ENCODE results near the gene CAMK1D.
"Not testable (repeated sequence)": the region's sequence is repeated elsewhere in the genome, so short reads cannot be mapped to it uniquely, and the experiment has no call there.

CAMK1D gene

DNA sequence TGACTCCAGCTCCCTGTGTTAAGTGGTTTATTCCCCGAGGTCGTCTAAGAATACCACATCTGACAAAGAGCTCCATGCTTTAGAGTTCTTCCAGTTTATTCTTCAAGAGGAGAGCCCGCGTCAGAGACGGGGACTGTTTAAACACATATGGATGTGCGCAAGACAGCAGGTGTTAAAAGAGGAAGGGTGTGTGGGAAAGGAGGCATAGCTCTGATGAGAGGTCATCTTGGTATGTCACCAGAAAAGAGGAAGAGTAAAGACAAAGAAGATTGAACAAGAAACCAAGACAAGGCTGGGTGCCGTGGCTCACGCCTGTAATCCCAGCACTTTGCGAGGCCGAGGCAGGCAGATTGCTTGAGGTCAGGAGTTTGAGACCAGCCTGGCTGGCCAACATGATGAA is 393.4 kb downstream of the CAMK1D start:
- no peak for DNase-seq

DNA sequence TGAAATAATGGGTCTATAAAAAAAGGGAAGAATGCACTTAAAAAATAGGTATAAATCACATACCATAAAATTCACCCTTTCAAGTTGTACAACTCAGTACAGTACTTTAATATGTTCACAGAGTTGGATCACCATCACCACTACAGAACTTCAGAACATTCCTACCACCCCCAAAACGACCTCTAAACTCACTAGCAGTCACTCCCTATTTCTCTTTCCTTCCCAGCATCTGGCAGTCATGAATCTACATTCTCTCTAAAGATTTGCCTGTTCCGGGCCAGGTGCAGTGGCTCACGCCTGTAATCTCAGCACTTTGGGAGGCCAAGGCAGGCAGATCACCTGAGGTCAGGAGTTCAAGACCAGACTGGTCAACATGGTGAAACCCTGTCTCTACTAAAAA is 394.1 kb downstream of the CAMK1D start:
- DNase-seq = not testable (repeated sequence)

DNA sequence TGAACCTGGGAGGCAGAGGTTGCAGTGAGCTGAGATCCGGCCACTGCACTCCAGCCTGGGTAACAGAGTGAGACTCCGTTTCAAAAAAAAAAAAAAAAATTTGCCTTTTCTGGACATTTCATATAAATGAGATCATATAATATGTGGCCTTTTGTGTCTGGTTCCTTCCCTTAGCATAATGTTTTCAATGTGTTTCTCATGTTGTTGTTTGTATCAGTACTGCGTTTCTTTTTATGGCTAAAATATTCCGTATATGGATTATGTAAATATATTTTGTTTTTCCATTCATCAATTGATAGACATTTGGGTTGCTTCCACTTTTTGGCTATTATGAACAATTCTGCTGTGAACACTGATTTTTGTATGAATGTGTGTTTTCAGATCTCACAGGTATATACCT is 394.6 kb downstream of the CAMK1D start:
- no peak for DNase-seq

DNA sequence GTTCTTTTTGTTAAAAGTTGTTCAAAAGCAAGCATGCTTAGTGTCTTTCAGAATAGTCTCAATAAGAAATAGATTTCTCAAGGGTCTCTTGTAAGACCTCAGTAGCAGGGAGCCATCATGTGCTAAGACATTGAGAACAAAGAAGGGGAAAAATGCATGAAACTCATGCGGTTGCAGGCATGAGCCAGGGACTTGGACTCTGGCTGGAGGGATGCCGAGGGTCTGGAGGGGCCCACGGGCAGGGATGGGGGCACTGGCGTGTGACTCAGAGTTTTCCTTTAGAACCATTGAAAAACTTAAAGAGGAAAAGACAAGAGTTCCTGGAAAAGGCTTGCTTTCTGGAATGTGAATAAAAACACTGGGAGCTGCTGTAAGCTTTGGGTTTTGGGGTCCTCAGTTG is 398.8 kb downstream of the CAMK1D start:
- DNase-seq = no peak

DNA sequence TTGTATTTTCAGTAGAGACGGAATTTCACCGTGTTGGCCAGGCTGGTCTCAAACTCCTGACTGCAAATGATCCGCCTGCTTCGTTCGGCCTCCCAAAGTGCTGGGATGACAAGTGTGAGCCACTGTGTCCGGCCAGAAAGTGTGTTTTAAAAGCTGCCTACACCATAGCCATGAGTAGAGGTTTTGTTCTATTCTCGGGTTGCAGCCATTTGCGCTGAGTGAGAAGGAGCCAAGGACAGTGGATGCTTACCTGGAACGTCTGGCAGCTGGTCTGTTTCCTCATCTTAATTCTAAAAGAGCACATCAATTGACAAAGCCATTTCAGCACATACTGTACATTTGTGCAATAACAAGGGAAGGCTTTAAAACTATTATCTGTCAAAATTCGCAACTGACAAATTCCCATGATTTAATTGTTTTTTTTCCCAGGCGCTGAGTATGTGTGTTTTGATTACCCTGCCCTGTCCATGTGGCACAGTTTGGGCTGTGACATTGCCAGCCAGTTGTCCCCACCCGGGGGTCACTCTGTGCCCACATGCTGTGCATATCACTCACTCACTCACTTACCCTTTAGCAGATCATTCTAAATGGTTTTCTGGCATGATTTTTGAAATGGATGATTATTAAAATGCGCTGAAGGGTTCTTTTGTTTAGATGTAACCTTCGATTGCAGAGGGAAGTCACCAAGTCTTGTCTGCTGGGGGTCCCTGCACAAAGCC is 400.6 kb downstream of the CAMK1D start:
- no peak for DNase-seq

DNA sequence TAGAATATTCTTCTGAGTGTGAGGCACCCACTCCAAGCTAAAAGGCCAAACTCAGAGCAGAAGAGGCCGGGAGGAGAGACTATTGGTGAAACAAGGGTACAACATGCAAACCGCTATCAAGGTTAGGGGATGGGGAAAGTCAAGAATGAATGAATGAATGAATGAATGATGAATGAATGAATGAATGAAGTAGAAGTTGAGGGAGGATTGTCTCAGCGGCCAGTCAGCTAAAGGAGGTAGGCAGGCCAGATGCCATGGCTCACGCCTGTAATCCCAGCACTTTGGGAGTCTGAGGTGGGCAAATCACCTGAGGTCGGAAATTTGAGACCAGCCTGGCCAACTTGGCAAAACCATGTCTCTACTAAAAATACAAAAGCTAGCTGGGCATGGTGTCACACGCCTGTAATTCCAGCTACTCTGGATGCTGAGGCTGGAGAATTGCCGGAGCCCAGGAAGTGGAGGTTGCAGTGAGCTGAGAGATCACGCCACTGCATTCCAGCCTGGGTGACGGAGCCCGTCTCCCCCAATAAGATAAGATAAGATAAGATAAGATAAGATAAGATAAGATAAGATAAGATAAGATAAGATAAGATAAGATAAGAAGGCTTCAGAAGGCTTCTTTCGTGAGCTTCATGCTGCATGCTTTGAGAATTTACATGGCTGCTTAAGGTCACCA is 401.3 kb downstream of the CAMK1D start:
- DNase-seq = no peak

DNA sequence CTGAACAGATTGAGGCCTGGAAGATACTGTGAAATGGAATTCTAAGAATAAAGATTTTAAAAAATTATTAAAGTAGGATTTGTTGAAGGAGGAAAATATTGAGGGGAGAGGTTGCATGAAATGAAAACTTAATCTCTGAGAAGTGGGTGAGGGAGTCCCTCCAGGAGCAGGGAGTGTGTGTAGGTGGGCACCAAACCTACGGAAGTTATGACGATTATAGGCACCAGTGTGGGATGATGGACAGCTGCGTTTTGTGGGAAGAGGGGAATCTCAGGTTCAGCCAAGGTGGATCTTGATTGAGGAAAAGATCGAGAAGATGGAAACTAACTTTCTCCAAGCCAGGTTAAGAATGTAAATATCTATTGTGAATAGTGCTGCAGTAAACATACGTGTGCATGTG is 405.7 kb downstream of the CAMK1D start:
- DNase-seq = no peak

DNA sequence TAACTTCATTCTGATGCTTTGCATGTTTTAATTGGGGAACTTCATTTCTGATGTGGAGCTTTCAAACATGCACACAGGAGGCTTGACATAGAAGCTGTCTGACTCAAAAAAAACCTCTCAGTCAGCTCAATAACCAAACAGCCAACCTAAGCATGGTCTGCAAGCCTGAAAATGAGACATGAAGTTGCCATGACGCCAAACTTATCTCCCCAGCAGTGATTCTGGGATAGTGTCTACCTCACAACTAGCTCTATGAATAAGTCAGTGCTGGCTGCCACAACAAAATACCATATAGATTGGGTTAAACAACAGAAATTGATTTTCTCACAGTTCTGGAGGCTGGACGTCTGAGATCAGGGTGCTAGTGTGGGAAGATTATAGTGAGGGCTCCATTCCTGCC is 408.0 kb downstream of the CAMK1D start:
- no peak for DNase-seq

DNA sequence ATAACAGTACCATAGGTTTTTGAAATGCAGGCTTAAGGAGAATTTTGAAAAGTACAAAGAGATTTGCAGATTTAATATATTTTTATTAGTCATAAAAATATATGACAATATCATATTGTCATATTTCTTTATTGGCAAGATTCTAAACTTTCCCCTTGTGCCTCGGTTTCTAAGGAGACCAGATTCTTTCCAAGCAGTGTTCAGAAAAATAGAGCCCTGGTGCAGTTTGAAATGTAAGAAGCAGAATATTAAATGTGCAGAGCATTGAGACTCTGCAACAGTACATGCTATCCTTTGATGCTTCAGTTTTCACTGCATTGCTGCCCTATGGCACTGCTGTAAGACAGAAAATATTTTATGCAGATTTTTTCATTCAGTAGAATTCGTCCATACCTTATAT is 408.9 kb downstream of the CAMK1D start:
- DNase-seq = no peak

DNA sequence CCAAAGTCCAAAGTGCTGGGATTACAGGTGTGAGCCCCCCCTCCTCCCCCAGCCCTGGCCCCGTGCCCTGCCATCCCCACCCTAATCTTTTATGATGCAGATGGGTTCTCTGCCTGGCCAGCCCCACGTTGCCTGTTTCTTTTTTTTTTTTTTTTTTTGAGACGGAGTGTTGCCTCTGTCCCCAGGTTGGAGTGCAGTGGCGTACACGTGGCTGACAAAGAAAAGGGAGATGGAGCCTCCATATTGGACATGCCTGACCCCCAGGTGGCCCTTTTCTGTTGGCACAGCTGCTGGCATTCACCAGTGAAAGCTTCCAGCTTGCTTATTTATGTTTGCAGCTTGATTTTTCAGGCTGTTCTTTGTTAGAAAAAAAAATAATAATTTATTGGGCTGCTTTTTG is 416.9 kb downstream of the CAMK1D start:
- DNase-seq = no peak

DNA sequence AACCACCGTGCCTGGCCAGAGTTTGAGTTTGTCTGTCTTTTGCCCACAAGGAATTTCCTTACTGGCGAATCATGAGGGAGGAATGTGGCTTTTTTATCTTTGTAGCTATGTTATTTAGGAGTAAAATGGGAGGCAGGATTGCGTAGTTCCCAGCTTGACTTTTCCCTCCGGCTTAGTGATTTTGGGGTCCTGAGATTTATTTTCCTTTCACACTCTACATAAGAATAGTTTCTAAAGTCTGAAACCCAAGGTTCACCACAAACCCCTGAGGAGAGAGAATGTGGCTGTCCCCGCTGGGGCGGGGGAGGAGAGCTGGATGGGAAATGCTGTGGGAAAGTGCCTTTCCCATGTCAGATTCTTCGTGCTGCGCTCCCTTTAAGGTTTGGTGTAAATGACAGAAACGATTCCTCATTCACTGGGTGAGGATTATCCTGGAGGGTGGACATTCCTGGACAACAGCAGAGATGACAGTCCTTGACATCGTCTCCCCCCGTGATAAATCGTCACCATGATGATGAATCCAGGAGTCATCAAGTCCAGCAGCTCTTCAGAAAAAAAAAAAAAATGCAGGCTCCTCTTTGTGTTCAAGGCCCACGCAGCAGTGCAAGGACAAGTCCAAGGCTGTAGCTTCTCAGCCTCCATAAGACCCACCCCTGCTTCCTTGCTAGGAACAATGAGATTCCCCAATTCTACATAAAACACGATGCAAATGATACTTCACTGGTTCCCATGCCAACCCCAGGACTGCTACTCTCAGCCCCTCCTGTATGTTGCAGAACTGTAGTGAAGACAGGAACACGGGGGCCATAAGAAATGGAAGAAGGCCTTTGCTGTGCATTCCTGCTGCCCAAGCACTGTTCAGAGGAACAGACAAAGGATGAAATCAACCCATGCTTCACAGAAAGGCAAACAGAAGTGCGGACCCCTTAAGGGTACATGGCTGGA is 419.1 kb downstream of the CAMK1D start:
- DNase-seq = no peak

DNA sequence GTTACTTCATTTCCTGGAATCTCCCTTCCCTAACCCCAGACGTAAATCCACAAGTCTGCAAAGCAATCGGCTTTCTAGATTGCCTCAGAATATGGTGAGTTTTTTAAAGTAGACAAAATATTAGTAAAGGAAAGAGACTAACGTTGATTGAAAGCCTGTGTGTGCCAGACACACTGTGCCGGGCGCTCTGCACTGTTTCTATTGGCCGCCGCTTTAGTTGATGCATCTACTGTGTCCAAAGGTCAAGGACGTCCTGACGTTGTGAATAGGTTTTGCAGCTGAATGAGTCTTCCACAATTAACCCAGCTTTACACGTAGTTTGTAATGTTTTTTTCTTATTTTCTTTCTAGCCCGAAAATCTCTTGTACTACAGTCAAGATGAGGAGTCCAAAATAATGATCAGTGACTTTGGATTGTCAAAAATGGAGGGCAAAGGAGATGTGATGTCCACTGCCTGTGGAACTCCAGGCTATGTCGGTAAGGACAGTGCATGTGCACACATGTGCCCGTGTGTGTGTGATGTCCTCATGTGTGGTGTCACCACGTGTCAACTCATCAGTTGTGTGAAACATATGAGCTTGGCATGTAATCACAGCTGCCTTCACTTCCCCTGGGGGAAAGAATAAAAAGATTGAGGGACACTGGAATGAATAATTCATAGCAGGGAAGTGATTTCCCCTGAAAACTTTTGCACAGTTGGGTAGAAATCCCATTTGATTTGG is 420.1 kb downstream of the CAMK1D start:
- DNase-seq = no peak

DNA sequence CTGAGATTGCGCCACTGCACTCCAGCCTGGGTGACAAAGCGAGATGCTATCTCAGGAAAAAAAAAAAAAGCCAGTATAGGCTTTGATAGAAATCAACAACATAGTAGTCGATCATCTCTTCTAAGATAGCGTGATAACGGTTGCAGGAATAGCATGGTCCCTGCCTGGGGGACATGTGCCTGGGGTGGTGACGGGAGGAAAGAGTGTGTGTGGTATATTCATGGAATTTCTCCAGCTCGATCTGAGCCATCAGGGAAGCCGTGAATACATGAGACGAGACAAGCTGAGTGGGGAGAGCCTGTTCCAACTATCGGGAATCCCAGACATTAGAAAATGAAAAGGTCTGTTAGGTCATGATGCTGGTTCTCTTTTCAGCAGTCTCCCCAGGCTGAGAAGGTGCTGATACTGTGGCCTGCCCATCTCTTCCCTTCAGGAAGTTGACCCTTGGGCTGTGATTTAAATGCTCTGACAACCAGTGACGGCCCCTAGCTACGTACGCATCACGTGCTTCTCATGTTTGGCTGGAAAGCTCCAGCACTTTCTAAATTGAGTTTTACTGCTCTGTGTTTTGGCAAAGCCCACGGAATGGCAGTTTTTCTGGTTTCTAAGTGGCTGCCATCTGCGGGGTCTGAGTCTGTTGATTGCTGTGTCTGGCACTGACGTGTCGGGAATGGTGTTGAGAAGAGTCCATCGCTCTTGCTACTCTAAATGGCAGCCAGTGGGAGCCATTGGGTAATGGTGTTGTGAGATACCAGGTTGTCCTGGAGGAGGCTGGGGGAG is 422.8 kb downstream of the CAMK1D start:
- DNase-seq = no peak

DNA sequence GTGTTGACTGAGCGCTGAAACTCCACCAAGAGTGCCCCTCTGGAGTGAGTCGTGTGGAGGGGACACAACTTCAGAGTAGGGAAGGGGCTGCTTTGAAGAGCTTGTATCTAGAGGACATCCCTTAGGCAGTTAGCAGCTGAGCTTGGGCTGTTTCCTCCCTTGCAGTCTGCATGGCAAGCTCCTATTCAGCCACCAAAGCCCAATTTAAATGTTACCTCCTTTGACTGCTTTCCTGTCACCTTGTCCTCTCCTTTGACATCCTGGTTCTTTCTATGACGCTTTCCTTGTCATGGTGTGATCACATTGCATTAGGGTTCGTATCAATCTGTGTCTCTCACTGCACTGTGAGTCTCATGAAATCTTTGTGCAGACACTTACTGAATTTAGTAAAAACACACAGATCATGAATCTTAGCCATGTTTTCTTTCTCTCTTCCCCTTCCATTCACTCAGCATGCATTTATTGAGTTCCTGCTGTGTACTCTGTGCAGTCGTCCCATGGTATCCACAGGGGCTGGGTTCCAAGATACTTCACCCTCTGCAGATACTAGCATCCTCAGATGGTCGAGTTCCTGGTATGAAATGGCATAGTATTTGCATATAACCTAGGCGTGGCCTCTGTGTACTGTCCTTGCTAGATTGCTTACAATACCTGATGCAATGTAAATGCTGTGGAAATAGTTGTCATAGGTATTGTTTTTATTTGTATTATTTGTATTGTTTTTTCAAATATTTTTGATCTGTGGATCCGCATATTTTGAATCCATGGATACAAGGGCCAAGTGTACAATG is 423.6 kb downstream of the CAMK1D start:
- no peak for DNase-seq

DNA sequence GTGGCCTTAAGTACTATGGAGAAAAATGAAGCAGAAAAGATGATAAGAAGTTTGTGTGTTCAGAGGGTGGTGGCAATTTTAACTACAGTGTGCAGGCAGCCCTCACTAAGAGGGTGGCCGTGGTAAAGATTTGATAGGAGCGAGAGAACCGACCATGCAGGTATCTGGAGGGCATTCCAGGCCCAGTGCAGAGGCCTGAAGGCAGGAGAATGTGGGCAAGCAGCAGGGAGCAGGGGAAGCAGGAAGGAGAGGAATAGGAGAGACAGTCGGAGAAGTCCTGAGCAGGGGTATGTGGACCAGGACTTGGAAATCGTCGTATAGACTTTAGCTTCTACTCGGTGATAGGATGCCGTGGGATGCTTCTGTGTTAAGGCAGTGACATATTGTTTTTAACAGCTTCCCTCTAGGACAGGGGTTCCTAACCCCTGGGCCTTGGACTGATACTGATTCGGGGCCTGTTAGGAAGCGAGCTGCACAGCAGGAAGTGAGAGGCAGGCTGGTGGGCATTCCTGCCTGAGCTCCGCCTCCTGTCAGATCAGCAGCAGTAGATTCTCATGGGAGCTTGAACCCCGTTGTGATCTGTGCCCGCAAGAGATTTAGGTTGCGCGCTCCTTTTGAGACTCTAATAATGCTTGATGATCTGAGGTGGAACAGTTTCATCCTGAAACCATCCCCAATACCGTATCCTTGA is 425.0 kb downstream of the CAMK1D start:
- no peak for DNase-seq

DNA sequence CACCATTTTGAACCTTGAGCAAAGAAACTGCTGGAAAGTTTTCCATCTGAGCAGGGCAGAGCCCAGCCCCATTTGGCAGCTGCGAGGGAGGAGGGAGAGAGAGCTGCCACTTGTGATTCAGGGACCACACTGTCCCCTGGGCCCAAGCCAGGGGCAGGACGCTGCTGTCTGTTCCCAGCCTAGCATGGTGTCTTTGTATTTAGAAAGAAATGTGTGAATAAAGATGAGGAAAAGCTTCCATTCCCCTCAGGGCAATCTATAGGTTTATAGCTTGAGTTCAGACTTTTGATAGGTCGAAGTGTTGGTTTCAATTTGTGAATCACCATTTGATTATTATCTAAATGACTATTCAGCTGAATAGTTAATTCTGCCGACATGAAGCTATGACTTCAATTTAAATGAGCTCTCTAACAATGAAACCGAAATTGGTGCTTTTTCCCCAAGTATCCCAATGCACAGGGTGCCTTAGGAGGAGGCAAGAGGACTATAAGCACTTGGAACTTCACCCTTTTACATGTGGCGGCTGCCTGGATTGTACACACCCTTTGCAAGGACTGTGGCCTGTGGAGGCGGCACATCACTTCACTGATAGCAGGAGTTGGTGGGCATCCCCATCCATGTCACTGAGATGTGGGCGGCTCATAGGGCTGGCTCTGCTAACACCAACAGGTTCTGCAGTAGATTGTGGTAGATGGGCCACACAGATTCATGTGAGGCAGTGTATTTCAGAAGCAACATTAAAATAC is 428.7 kb downstream of the CAMK1D start:
- DNase-seq = no peak

DNA sequence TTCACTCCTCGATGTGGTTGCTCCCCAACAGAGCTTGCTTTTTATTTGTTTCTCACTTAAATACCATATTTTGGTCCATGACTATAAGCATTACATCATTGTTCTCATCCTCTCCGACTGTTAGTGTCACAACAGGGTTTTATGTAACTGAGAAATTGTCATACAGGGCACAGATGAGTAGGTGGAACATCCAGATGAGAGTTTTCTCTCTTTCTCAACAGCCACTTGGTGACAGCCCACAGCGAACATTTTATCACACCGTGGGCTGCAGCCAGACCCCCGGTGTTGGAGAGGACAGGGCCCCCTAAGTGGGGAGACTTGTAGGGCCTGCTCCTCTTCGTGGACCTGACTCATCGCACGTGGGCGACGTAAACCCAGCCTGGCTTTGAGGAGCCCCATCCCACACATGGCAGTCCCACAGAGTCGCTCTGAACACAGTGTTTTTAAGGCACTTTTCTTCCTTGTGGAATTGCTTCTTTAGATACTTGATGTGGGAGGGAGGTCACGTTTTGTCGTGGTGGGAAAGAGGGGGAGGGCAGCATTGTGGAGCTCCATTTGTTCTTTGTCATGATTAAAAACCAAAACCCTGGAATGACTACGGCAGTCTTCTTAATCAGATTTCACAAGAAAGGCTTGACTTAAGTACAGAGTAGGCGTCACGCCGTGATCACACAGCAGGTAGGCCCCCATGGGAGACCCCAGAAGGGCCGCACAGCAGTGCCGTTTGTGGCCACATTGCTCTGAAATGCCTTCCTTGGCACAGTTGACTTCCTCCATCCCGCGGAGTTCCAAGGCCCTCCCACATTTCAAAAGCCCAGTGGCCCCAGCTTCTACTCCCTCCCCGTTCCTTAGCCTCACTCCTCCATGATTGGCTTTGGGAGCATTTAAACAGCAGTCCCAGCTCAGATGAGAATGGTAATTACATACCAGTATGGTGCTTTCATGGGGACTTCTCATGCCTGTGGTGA is 431.6 kb downstream of the CAMK1D start:
- no peak for DNase-seq

DNA sequence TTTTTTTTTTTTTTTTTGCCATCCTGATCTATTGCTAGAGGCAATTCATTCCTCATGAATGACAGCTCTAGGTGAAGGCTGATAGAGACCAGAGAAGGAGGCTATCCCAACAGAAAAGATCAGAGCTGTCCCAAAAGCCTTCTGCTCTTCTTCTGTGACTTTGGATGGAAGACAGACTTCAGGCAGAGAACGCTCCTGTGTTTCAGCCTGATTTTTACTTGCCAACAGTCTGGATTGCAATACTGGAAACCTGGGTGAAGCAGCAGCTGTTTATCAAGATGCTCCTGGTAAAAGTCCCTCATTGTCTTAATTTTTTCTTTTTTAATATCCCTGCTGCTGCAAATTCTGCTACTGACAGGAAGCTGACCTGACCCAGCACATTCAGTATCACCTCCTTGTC is 432.6 kb downstream of the CAMK1D start:
- no peak for DNase-seq

DNA sequence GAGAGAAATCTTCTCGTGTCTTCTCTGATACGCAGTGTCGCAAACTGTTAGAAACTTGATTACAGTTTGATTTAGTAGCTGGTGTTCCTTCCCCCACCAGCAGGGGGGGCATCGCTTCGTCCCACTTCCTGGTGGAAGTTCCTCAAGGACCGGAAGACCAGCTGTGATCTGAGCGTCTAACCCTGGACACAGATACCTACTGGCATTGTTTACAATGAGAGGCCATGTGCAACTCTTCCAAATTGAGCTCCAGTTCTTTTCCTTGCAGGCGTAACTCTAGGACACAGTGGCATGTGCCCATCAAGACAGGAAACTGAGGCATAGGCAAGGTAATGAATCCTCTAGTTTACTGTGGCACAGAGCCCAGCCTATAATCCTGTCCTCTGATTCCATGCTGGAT is 433.2 kb downstream of the CAMK1D start:
- no peak for DNase-seq
